GM12865 (cell line): Measurements from ENCODE around the gene SF3B1.
"Not testable (repeated sequence)": the region's sequence is repeated elsewhere in the genome, so short reads cannot be mapped to it uniquely, and the experiment has no call there.

Source experiments
- DNase-seq: peaks from one replicate; pipeline ENCODE4 v3.0.0; 2010; ENCODE audit warnings: low read depth
- H3K4me3 ChIP-seq: 2 replicates; pipeline ENCODE4 v1.5.1; 2011; ENCODE audit warnings: mild to moderate bottlenecking, low read depth, low read length, control low read depth
- CTCF ChIP-seq: IDR thresholded peaks from 2 replicates; pipeline ENCODE4 v1.5.1; 2011; ENCODE audit warnings: low read length, control low read depth, low read depth, inconsistent platforms; ENCODE audit not compliant: insufficient read depth; ENCODE audit errors: missing control alignments

The SF3B1 gene

GRCh38 chr2:197398913-197399312 lies 35.9 kb downstream of the SF3B1 start:
- no peak for TF ChIP-seq CTCF
- no peak for DNase-seq

GRCh38 chr2:197391220-197391717 lies 43.6 kb downstream of the SF3B1 start:
- no peak for DNase-seq
- TF ChIP-seq CTCF = no peak
- no peak overlapping the region for H3K4me3 ChIP-seq

More at GRCh38 chr2:197398913-197399312, 35.9 kb downstream of the SF3B1 start:
- H3K4me3 ChIP-seq = no peak overlapping the region

GRCh38 chr2:197388866-197389587 lies 45.8 kb downstream of the SF3B1 start:
- TF ChIP-seq CTCF = no peak
- DNase-seq = no peak
- H3K4me3 ChIP-seq = no peak overlapping the region

GRCh38 chr2:197387179-197387578 lies 47.6 kb downstream of the SF3B1 start:
- no peak for TF ChIP-seq CTCF
- DNase-seq = no peak

DNA sequence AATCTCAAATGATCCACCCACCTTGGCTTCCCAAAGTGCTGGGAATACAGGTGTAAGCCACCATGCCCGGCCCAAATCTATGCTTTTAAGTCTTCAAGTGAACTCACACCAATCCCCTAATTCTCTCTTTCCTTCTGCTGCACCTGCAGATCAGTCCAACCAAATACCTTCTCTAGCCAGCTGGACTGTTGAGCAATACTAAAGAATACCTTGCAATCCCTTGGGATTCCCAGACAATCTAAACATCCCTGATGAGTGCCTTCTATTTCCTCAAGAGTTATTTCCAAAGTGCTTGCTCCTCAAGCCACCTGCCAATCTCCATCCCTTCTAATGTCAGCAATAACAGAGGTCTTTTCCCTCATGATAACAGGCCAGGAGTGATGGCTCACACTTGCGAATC lies 48.6 kb downstream of the SF3B1 start:
- TF ChIP-seq CTCF = no peak
- no peak for DNase-seq
- H3K4me3 ChIP-seq = no peak overlapping the region

More at GRCh38 chr2:197387179-197387578, 47.6 kb downstream of the SF3B1 start:
- no peak overlapping the region for H3K4me3 ChIP-seq

GRCh38 chr2:197383825-197384224 lies 51.0 kb downstream of the SF3B1 start:
- no peak for DNase-seq
- H3K4me3 ChIP-seq = no peak overlapping the region
- no peak for TF ChIP-seq CTCF

DNA sequence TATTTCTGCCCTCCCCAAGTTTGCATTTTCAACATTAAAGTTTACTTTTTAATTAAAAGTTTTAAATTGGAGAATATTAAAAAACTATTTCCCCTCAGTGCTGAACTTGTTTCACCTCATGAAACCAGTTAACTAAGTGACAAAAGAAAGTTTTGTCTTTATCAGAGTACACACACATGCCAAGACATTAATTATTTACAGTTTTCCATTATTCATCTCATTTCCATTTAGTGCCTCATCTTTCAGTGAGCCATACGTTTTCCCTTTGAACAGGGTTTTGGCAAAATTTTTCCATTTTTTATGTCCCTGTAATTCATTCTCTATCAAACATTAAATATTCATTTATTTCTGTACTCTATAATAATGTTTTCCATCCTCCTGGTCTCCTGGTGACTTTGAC lies 53.2 kb downstream of the SF3B1 start:
- no peak for DNase-seq
- H3K4me3 ChIP-seq = no peak overlapping the region
- TF ChIP-seq CTCF = no peak

- not testable (repeated sequence) for DNase-seq, H3K4me3 ChIP-seq
Measured at GRCh38 chr2:197379918-197380309, 54.9 kb downstream of the SF3B1 start.

DNA sequence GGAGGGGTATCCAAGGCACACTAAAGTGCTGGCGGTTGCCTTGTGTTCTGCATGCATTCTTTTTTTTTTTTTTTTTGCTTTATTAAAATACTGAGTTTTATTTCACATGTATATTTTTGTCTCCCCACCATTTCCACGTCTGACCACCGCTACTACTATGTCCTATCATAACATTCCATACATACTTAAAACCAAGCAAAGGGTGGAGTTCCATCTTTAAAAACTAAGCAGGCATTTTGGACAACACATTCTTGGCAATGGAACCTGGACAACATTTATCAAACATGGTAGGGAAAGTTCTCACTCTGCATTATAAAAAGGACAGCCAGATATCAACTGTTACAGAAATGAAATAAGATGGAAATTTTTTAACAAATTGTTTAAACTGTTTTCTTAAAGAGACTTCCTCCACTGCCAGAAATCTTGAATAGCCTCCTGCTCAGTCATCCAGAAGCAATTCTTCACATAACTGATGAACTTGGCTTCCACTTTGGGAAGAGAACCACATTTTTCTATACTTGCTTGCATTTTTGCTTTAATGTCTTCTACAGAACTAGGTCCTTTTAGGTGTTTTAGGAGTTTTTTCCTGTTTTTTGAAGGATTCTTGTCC lies 55.4 kb downstream of the SF3B1 start:
- not testable (repeated sequence) for DNase-seq, H3K4me3 ChIP-seq
